ENCODE results near the gene CNTN6. TPM values are rescaled to one million over a fixed set of nuclear protein-coding genes. Genes with fewer than 3 reads are reported as not detected.
"Not testable (repeated sequence)": the region's sequence is repeated elsewhere in the genome, so short reads cannot be mapped to it uniquely, and the experiment has no call there.

Gene CNTN6
- polyA plus RNA-seq, 1 experiment = not detected

DNA sequence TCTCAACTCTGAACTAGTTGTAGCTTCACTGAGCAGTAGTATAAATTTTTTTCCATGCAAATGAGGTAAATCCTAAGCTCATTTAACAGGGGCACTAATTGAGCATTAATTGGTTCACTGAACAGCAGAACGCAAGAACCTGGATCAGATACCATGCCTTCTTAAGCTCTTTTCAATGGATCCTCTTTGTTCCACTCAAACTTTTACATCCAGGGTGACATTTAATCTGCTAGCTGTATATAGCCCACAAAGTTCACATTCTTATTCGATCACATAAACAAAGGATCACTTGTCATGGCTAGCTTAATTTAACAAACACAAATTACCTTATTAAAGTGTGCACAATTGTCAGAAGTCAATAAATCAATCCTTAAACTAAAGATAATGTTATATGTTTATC lies 281.6 kb downstream of the CNTN6 start:
- CTCF ChIA-PET = no interaction called here
- POLR2A ChIA-PET = no interaction called here

DNA sequence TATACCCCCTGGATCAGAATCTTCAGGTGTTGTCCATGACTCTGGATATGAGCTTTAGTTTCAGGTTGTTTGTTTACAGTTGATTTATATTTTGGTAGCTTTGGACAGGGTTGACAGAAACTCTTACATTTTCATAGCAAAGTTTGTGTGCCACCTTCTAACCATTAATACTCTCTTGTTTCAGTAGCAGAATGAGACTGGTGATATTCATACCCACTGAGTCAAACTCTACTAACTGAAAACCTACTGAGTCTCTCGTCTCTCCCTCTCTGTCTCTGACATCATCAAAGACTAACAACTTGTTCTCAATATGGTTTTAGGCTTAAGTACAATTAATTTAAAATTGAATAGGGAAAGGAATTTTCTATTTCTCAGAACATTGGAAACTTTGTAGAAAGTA lies 282.3 kb downstream of the CNTN6 start:
- no peak for DNase-seq (ENCODE audit: low read depth)
- Histone ChIP-seq H3K4me3 (ENCODE audit: low read depth, low read length) (no peak overlapping the region), H3K36me3 (ENCODE audit: control insufficient read depth, insufficient read depth, low read length) (no peaks in the 10 kb centered on the region), H3K27me3 (ENCODE audit: control insufficient read depth, insufficient read depth, low read length) (no peaks in the 10 kb centered on the region)
- CTCF ChIA-PET = no interaction called here
- POLR2A ChIA-PET = no interaction called here
- TF ChIP-seq, protein P1, sequence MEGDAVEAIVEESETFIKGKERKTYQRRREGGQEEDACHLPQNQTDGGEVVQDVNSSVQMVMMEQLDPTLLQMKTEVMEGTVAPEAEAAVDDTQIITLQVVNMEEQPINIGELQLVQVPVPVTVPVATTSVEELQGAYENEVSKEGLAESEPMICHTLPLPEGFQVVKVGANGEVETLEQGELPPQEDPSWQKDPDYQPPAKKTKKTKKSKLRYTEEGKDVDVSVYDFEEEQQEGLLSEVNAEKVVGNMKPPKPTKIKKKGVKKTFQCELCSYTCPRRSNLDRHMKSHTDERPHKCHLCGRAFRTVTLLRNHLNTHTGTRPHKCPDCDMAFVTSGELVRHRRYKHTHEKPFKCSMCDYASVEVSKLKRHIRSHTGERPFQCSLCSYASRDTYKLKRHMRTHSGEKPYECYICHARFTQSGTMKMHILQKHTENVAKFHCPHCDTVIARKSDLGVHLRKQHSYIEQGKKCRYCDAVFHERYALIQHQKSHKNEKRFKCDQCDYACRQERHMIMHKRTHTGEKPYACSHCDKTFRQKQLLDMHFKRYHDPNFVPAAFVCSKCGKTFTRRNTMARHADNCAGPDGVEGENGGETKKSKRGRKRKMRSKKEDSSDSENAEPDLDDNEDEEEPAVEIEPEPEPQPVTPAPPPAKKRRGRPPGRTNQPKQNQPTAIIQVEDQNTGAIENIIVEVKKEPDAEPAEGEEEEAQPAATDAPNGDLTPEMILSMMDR (IDR thresholded peaks at IDR 0.05; ENCODE audit: insufficient read depth, low read depth, low read length) = no peak

More for the DNA sequence above, 281.6 kb downstream of the CNTN6 start:
- no peaks in the 10 kb centered on the region for H3K36me3 ChIP-seq (ENCODE audit: control insufficient read depth, insufficient read depth, low read length)
- DNase-seq (ENCODE audit: low read depth) = no peak
- H3K4me3 ChIP-seq (ENCODE audit: low read depth, low read length) = no peak overlapping the region
- TF ChIP-seq, protein P1 (IDR thresholded peaks at IDR 0.05; ENCODE audit: insufficient read depth, low read depth, low read length) = no peak
- no peaks in the 10 kb centered on the region for H3K27me3 ChIP-seq (ENCODE audit: control insufficient read depth, insufficient read depth, low read length)

DNA sequence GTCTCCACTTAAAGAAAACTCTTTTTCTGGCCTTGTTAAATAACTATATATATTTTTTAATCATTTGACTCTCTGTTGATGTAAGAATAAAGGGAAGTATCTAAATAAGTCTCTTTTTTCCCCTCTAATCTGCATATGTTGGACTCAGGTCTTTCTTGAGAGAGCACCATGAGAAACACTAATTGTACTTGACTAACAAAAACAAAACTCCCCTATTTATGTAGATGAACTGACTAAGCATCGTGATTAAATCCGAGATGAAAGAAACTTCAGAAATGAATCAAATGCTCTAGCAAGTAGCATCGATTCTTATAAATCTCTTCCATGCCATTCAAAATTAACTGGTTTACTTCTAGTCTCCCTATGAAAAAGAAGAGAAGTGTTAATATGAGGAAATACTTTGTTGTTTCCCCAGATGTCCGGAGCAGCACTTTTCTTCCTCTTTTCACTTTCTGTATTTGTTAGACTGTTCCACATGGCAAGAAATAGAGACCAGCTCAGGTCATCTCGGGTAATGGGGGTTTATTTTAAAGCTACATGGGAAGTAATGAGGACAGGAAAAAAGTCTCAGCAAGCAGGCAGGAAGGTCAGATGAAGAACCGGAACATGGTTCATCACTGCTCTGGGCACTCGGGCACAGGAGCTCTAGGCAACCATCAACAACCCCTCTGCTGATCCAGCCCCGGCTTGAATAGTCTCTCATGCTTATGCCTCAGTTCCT lies 288.3 kb downstream of the CNTN6 start:
- Histone ChIP-seq H3K36me3 (ENCODE audit: control insufficient read depth, insufficient read depth, low read length) (no peaks in the 10 kb centered on the region), H3K4me3 (ENCODE audit: low read depth, low read length) (no peak overlapping the region), H3K27me3 (ENCODE audit: control insufficient read depth, insufficient read depth, low read length) (no peaks in the 10 kb centered on the region)
- DNase-seq (ENCODE audit: low read depth) = no peak
- TF ChIP-seq, protein P1 (IDR thresholded peaks at IDR 0.05; ENCODE audit: insufficient read depth, low read depth, low read length) = no peak
- POLR2A ChIA-PET = no interaction called here
- CTCF ChIA-PET = no interaction called here

DNA sequence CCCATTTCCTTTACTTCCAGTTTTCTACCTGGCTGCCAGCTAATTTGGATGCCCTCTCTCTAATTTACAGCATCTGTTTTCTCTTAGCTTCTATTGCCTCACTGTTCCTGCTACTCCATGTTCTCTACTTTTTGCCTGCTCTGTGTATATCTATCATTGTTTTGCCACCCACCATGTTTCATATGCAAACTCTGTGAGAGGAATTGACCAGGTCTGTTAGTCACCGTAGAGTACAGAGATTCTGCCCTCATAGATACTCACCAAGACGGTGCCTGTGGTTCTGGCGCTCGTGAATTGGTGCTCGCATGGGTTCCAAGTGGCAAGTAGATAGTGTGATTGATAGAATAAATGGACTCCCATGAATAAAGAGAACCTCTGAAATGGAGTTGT lies 288.8 kb downstream of the CNTN6 start:
- H3K36me3 ChIP-seq (ENCODE audit: control insufficient read depth, insufficient read depth, low read length) = no peaks in the 10 kb centered on the region
- POLR2A ChIA-PET = no interaction called here
- no peaks in the 10 kb centered on the region for H3K27me3 ChIP-seq (ENCODE audit: control insufficient read depth, insufficient read depth, low read length)
- H3K4me3 ChIP-seq (ENCODE audit: low read depth, low read length) = no peak overlapping the region
- DNase-seq (ENCODE audit: low read depth) = no peak
- CTCF ChIA-PET = no interaction called here
- TF ChIP-seq, protein P1 (IDR thresholded peaks at IDR 0.05; ENCODE audit: insufficient read depth, low read depth, low read length) = no peak

DNA sequence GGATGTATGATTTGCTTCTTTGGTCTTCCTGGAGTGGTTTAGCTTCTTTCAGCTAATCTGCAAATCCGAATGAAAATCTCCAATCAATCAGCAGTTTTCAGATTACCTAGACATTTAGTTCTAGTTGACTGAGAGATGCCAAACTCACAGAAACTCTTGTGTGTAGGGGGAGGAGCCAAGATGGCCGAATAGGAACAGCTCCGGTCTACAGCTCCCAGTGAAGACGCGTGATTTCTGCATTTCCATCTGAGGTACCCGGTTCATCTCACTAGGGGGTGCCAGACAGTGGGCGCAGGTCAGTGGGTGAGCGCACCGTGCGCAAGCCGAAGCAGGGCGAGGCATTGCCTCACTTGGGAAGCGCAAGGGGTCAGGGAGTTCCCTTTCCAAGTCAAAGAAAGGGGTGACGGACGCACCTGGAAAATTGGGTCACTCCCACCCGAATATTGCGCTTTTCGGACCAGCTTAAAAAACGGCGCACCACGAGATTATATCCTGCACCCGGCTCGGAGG lies 294.6 kb downstream of the CNTN6 start:
- H3K4me3 ChIP-seq (ENCODE audit: low read depth, low read length); H3K36me3 ChIP-seq (ENCODE audit: control insufficient read depth, insufficient read depth, low read length); CTCF ChIA-PET; POLR2A ChIA-PET; DNase-seq (ENCODE audit: low read depth); H3K27me3 ChIP-seq (ENCODE audit: control insufficient read depth, insufficient read depth, low read length): not testable (repeated sequence)

DNA sequence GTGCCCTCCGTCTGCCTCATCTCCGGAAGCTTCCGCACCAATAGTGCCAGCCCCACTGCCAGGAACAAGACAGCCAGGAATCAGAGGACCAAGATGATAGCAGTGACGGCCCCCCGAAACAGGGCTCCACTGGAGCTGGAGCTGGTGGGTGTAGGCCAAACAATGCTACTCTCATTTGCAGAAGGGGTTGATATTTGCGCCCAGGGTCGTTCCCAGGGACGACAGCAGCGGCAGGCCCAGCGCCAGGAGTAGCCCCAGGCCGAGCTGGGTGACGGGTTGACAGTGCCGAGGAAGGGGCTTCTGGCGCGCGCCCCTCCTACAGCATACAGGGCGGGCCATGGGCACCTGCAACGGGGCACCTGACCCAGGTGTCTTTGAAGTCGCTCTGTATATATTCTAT lies 301.4 kb downstream of the CNTN6 start:
- ChIA-PET CTCF (no interaction called here), POLR2A (no interaction called here)
- TF ChIP-seq, protein P1 (IDR thresholded peaks at IDR 0.05; ENCODE audit: insufficient read depth, low read depth, low read length) = no peak
- Histone ChIP-seq H3K4me3 (ENCODE audit: low read depth, low read length) (no peak overlapping the region), H3K27me3 (ENCODE audit: control insufficient read depth, insufficient read depth, low read length) (no peaks in the 10 kb centered on the region), H3K36me3 (ENCODE audit: control insufficient read depth, insufficient read depth, low read length) (no peaks in the 10 kb centered on the region)
- no peak for DNase-seq (ENCODE audit: low read depth)
